Activated T-helper 1 cell treated with Interleukin-2 at 50 U/mL for 16 hours (primary cell): ENCODE measurements around the gene GYS1.

Source experiments
- DNase-seq: peaks from one replicate; pipeline ENCODE4 v3.0.0-alpha.2; 2020; ENCODE audit warnings: low read depth

The GYS1 gene

DNA sequence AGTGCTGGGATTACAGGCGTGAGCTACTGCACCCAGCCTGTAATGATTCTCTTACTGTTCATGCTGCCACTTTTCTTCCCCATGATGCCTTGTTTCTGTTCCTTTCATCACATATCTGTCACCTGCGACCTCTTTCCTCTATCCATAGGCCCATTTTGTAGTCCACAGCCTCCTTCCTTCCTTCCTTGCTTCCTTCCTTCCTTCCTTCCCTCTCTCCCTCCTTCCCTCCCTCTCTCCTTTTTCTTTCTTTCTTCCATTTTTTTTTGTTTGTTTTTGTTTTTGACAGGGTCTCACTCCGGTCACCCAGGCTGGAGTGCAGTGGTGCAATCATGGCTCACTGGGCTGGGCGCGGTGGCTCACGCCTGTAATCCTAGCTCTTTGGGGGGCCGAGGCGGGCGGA lies 4.2 kb downstream of the GYS1 start:
- no peak for DNase-seq

DNA sequence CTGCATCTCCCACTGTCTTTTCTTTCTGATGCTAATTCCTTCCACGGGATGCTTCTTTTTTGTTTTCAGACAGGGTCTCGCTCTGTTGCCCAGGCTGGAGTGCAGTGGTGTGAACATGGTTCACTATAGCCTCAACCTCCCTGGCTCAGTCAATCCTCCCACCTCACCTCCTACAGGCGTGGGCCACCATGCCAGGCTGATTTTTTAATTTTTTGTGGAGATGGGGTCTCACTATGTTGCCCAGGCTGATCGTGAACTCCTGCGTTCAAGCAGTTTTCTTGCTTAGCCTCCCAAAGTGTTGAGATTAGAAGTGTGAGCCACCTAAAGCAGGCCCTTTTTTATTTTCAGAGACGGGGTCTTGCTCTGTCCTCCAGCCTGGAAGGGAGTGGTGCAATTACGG lies 4.8 kb downstream of the GYS1 start:
- DNase-seq = no peak

DNA sequence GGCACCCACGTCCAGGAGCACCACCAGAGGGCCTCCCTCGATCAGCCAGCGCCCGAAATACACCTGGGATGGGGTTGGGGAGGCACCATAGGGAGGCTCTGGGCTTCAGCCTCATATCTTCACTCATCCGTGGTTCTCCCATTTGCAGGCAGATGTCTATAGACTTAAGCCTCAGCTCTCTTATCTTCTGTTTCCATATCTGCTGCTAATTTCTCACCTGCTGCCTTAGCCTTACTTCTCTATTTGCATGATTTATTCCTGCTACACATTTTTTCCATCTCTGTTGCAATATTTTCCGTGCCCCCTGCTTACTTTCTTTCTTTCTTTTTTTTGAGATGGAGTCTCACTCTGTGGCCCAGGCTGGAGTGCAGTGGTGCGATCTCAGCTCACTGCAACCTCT lies 5.8 kb downstream of the GYS1 start:
- DNase-seq = no peak

DNA sequence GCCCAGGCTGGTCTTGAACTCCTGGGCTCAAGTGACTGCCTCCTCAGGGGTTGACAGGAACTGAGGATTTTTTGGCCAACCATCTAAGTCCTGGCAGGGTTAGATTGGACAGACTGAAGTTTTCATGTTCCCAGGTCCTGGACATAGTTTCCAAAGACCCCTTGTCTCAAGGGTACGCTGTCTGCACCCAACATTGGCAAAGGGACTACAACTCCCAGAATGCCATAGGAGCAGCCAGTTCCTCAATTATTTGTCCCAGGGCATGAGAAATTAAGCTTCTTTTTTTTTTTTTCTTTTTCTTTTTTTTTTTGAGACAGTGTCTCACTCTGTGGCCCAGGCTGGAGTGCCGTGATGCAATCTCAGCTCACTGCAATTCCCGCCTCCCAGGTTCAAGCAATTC lies 6.9 kb downstream of the GYS1 start:
- DNase-seq = no peak

DNA sequence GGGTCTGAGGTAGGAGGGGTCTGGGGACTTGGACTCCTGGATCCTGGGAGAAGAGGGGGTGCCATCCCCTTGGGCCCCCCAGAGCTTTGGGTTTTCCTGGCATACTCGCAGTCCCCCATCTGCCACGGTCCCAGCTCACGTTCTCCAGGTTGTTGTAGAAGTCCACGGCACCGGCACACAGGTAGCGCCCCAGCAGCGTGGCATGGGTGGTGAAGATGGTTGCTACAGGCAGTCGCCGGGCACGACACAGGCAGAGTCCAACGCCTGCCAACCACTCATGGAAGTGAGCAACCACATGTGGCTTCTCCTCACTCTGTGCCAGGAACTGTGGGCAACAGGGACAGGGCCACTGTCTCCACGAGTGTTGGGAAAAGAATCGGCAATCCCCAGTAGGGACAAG lies 7.4 kb downstream of the GYS1 start:
- DNase-seq = no peak

DNA sequence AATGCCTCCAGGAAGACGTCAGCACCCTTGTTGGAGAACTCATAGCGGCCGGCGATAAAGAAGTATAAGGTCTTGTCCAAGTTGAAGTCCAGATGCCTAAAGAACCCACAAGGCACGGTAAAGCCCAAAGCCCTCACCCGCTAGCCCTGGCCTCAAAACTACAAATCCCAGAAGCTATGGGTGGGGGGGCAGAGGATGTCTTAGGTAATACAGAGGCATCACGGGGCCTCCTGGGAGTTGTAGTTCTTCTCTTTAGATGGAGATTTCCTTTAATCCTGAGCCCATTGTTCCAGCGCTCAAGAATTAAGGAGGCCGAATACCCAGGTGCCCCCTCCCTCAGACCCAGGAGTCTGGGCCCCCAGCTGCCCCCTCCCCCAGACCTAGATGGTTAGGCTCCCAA lies 10.8 kb downstream of the GYS1 start:
- DNase-seq = no peak

DNA sequence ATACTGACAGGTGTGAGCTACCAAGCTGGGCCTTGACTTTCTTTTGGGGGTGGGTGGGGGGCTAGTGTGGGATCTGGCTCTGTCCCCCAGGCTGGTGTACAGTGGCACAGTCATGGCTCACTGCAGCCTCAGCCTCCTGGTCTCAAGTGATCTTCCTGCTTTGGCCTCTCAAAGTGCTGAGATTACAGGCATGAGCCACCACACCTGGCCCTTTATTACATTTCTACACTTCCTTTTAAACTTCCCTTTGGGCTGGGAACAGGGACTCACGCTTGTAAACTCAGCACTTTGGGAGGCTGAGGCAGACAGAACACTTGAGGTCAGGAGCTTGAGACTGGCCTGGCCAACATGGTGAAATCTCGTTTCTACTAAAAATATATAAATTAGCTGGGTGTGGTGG lies 16.0 kb downstream of the GYS1 start:
- DNase-seq = no peak

DNA sequence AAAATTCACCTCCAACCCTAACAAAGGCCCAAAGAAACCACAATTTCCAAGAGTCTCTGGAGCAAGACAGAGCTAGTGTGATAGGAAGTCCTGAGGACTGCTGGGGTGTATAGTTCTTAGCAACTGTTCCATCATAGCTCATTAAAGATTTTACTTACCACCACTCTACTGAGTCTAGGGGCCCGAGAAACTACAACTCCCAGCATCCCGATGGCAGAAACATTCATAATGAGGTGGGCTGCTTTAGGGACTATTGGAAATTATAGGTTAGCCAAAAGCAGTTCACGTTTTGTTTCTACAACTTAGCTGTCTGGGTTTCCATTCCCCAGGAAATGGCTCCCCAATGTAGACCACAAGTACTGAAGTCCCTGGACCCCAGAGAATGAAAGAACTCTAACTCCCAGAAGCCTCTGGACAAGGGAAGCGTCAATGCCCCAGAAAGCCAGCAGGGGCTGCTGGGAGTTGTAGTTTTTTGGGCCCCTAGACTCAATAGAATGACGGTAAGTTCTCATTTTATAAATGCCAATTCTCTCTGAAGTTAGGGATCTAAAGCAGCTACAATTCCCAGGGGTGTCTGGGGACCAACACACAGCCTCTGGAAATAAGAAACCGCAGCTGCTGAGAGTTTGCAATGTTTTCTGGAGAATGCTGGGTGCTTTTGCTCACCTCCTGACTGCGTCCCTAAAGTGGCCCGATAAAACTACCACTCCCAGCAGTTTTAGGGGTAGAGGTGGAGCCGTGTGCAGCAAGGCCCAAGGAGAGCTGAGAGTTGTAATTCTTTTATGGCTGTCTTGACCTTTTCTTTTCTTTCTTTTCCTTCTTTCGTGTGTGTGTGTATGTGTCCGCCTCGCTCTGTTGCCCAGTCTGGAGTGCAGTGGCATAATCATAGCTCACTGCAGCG lies 16.9 kb downstream of the GYS1 start:
- DNase-seq = no peak

DNA sequence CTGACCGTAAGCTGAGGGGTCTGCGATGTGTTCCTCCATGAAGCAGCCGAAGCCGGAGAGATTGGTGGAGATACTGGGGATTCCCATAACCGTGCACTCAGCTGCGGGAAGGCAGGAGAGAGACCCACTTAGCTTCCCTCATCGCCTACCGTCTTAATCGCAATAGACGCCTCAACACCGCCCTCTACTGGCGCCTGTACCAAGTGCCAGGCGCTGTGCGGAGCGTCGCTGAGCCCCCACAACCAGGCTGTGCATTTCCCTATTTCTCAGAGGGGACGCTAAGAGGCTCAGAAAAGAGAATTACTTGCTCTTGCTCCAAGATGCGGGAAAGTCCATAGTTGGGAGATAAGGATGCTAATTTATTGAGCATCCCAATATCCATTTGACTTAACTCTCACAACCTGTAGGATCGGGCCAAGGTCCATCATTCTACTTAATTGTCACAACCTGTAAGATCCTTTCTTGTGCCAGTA lies 22.1 kb downstream of the GYS1 start:
- DNase-seq = peak; percentile 66

DNA sequence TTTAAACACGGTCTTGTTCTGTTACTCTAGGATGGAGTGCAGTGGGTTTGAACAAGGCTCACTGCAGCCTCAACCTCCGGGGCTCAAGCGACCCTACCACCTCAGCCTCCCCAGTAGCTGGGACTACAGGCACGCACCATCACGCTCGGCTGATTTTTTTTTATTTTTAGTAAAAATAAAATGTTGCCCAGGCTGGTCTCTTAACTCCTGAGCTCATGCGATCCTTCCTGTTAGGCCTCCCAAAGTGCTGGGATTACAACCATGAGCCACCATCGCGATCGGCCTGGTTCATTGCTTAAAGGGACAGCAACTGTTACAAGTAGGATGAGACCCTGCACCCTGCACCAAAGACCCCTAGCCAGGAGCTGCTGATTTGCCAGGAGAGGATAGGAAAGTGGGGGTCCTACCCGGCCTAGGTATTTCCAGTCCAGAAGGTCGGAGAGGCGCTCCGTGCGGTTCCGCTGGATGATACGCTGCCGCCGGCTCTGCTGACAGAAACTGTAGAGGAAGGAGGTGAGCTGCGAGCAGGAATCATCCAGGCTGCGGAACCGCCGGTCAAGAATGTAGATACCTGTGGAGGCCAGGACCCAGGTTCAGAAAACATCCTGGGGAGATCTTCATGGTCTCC lies 22.9 kb downstream of the GYS1 start:
- no peak for DNase-seq

DNA sequence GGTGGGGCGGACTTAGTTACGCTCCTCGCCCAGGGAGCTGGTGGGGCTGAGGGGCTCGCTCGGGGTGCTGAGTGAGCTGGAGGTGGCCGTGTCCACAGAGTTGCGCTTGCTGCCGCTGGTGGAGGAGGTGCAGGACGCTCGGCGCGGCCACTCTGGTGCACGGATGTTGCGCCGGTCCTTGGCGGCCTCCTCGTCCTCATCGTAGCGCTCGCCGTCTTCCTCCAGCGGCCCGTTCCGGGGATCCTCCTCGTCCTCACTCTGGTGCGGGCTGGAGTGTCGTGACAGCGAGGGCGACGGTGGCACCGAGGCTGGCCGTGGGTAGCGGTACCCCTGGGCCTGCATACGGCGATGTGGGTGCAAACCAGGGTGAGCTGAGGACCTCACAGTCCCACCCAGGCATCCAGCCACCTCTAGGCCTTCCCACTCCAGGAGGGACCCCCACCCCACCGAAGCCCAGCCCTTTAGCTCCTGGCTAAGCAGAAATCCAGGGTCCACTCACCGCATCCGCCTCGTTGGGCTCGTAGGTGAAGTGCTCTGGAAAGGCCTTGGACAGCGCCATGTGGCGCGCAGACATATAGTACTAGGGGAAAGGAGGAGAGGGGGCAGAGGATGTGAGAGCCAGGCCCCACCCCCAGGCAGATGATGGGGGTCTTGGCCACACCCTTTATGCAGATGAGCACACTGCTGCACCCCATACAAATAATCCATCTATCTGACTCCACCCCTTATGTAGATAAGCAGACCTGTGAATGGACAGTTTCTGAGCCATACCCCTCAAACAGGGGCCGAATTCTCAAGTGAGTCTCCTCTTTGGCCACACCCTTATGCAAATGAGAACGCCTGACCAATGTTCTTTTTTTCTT lies 23.6 kb downstream of the GYS1 start:
- no peak for DNase-seq

DNA sequence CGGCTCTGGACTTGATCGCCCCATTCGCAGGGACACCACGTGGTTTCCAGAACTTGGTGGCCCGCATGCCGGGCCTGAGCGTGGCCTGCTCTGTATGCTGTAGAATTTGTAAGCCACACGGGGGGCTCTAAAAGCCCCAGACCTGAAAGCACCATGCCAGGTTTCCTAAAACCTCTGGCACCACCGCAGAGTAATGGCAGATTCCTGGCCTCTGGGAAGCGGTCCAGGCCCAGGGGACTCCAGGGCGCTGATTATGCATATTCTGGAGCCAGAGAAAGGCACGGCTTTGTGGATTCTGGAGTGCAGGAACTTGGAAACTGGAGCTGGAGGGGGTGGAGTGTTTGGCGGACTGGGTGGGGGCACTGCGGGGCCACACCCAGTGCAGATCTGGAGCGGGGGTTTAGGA lies 24.3 kb downstream of the GYS1 start:
- no peak for DNase-seq

DNA sequence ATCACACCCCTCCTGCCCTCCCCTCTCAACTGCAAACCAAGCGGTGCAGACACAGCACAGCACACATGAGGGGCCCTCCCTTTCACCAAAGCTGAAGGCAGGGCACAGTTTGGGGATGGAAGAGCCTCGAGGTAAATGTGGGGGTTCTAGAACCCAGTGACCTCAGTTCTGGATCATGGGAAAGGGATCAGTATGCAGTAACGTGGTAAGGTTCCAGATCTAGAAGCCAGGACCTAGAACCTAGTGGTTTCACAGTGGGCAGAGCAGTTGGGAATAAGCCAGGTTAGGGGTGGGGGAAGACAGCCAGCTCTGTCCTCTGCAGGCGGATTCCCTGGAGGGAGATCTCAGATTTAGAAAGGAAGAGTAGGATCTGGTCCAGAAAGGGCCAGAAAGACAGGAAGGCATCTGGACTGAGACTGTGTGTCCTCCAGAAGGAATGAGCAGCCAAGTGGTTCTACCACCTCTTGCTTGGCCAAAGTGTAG lies 24.9 kb downstream of the GYS1 start:
- DNase-seq = no peak

DNA sequence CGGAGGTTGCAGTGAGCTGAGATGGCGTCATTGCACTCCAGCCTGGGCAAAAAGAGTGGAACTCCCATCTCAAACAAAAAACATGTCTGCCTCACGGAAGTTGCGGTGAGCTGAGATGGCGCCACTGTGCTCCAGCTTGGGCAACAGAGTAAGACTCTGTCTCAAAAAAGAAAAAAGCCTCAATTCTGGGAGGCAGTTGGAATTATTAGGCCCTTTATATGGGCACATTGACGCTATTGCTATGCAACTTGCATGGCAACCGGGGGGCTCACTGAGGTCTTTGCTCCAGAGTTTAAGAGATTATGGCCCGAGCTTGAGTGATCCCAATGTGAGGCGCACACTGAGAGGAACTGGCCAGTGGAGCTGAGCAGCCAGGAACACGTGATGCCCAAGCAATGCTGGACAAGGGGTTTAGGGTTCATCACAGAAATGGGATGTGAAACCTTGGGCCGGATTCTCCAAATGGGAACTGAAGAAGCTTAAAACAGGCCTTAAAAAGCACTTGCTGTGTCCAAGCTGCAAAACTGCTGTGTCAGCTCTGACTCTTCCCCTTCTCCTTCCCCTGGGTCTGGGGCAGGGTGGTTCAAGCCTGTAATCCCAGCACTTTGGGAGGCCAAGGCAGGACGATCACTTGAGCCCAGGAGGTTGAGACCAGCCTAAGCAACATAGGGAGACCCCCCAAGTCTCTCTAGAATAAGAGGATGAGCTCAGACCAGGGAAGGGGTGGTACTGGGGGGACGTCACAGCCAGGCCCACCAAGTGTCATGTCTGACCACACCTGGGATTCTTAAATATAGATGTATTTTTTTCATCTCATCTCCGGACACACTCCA lies 25.5 kb downstream of the GYS1 start:
- DNase-seq = no peak

DNA sequence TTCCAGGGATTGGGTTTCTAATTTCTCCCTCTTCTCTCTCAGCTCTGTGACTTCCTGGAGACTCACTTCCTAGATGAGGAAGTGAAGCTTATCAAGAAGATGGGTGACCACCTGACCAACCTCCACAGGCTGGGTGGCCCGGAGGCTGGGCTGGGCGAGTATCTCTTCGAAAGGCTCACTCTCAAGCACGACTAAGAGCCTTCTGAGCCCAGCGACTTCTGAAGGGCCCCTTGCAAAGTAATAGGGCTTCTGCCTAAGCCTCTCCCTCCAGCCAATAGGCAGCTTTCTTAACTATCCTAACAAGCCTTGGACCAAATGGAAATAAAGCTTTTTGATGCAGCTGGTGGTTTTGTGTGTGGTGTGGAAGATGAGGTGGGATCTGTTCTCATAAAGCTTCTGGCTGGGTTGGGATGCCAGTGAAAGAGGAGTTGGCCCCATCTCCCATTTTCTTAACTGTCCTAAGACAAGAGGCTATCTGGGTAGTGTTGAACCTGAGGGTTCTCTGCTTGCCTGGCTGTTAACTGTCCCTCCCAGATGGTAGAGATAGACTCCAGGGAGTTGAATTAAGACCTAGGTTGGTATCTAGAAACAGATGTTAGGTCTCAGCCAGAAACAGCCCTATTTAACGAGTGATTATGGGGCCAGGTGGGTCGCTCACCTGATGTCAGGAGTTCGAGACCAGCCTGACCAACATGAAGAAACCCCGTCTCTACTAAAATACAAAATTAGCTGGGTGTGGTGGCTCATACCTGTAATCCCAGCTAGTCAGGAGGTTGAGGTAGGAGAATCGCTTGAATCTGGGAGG lies 26.4 kb downstream of the GYS1 start:
- DNase-seq = no peak

DNA sequence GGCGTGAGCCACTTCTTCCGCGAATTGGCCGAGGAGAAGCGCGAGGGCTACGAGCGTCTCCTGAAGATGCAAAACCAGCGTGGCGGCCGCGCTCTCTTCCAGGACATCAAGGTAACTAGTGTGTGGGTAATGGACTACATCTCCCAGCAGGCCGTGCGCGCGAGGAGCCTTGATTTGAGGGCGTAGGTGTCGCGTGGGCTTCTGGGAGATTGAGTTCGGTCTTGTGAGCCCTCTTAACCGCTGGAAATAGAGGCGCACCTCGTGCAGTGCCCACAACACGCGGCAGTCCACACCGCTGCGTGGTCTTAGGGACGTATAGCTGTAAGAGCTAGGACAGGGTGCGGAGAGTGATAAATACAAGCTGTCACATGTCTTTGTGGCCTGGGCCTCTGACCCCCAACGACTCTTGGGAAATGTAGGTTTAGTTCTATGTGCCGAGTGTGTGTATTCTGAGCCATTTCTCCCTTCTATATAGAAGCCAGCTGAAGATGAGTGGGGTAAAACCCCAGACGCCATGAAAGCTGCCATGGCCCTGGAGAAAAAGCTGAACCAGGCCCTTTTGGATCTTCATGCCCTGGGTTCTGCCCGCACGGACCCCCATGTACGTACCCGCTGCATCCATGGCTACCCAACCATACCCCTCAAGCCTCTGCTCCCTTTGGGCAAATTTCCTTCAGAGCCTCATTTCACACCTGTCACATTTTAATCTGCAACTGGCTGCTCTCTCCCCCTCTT lies 27.1 kb downstream of the GYS1 start:
- DNase-seq = peak; percentile 74

DNA sequence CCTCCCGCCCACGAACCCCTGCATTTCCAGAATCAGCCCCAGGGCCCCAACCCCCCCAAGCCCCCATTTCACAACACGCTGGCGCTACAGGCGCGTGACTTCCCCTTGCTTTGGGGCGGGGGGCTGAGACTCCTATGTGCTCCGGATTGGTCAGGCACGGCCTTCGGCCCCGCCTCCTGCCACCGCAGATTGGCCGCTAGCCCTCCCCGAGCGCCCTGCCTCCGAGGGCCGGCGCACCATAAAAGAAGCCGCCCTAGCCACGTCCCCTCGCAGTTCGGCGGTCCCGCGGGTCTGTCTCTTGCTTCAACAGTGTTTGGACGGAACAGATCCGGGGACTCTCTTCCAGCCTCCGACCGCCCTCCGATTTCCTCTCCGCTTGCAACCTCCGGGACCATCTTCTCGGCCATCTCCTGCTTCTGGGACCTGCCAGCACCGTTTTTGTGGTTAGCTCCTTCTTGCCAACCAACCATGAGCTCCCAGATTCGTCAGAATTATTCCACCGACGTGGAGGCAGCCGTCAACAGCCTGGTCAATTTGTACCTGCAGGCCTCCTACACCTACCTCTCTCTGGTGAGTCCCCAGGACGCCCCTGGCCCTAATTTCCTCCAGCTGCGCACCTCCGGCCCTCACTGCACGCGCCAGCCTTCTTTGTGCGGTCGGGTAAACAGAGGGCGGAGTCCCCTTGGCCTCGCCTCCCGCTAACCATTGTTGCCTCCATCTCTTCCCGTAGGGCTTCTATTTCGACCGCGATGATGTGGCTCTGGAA lies 27.9 kb downstream of the GYS1 start, which contains the start of gene FTL:
Gene FTL, plus strand, starts transcription at position 270 of the 766 bp plus-strand sequence. Its CDS starts 199 bp downstream, at position 469.
- peak; percentile 83 for DNase-seq

DNA sequence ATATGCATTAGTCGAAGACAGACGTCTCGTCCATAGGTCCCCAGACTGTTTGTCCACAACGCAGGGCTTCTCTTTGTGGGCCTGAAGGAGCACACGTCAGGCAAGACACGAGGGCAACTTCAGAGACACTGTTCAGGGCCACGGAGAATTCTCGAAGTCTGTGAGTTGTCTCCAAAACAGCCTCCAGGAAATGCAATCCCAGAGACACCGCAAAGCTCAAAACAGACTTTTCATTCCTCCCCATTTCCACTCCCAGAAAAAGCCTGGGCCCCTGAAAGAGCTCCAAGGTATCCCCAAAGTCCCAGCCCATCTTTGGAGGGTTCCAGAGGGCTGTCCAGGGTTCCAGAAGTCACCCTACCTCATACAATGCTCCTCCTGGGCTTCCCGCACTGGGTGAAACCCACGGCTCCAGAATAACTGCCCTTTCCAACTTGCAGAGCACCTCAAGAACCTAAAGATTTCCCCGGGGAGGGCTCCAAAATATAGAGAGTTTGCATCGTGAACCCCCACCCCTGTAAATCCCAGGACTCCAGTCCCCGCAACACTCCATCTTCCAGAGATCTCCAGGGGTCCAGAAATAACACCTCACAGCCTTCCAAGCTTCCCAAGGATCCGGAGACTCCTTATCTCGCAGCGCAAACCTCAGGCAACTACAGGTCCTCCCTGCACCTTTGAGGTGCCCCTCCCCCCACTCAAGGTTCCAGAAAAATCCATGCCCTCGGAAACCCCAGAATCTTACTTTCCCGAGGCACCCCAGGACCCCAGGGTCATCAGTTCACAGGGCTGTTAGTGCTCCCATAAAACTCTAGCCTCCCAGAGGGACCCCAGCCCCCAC lies 28.7 kb downstream of the GYS1 start:
- no peak for DNase-seq
